ENCODE results near the gene ENAH. TPM values are rescaled to one million over a fixed set of nuclear protein-coding genes. Genes with fewer than 3 reads are reported as not detected.

ENAH gene
- total and polyA plus RNA-seq, 2 donors (not counting 1 experiment from before 2014, with no cell fraction given): 1.3 to 1.6 TPM

DNA sequence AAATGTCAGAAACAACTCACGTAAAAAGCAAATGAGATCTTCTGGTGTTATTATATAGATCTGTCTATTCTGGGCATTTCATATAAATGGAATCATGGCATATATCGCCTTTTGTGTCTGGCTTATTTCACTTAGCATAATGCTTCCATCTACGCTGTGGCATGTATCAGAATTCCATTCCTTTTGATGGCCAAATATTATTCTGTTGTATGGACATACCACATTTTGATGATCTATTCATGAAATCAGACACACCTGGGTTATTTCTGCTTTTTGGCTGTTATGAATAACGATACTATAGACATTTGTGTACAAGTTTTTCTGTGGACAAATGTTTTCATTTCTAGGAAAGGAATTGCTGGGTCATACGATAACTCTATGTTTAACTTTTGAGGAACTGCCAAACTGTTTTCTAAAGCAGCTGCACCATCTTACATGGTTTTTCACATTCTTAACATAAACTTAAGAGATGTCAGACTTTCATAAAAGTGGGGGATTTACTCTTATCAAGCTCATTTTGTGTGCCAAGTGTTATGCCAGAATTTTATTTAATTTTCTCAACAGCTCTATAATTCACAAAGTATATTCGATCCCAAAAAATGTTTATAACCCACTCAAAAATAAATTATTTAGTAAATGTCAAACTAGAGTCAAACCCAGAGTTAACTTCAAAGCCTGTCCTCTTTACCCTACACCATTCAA is 7.6 kb downstream of the ENAH start:
- no peaks in the 10 kb centered on the region for H3K9me3 Mint-ChIP-seq (ENCODE audit: insufficient read depth)
- WGBS (ENCODE audit: insufficient coverage): 20% methylated on average over 1 of the region's 6 CpGs
- H3K27me3 ChIP-seq (replicated peaks in 1 of 4; ENCODE audit: control extremely low read depth in 1 of 4, control insufficient read depth in 3 of 4, insufficient read depth in 4 of 4, low read length in 3 of 4): no peaks in the 10 kb centered on the region
- H3K27ac ChIP-seq (ENCODE audit: low read length in 2 of 2): no peak overlapping the region
- no peaks in the 10 kb centered on the region for H3K4me1 ChIP-seq (ENCODE audit: control insufficient read depth in 2 of 2, insufficient read depth in 2 of 2, low read length in 2 of 2)
- ATAC-seq (ENCODE audit: low read depth) (no peak), DNase-seq (no peak)
- H3K36me3 ChIP-seq (replicated peaks in 1 of 2; ENCODE audit: control extremely low read depth in 1 of 2, control insufficient read depth in 1 of 2, extremely low read depth in 1 of 2, insufficient read depth in 2 of 2, low read length in 1 of 2): no peaks in the 10 kb centered on the region
- POLR2A ChIA-PET: no interaction called here
- H3K4me1 Mint-ChIP-seq: no peaks in the 10 kb centered on the region
- intact Hi-C loops (cut with micrococcal nuclease): no loop called here
- H4K20me1 ChIP-seq (ENCODE audit: control insufficient read depth, insufficient read depth, low read length, poor library complexity, severe bottlenecking): no peaks in the 10 kb centered on the region
- CTCF ChIA-PET: no interaction called here
- H3K9ac ChIP-seq (ENCODE audit: low read length): no peak overlapping the region
- H3K79me2 ChIP-seq (ENCODE audit: control insufficient read depth, insufficient read depth, low read length): no peaks in the 10 kb centered on the region
- TF ChIP-seq EZH2 (IDR thresholded peaks at IDR 0.05; ENCODE audit: borderline replicate concordance, insufficient read depth, low read depth, low read length, poor library complexity, severe bottlenecking): no peak
- TF ChIP-seq, protein P1, sequence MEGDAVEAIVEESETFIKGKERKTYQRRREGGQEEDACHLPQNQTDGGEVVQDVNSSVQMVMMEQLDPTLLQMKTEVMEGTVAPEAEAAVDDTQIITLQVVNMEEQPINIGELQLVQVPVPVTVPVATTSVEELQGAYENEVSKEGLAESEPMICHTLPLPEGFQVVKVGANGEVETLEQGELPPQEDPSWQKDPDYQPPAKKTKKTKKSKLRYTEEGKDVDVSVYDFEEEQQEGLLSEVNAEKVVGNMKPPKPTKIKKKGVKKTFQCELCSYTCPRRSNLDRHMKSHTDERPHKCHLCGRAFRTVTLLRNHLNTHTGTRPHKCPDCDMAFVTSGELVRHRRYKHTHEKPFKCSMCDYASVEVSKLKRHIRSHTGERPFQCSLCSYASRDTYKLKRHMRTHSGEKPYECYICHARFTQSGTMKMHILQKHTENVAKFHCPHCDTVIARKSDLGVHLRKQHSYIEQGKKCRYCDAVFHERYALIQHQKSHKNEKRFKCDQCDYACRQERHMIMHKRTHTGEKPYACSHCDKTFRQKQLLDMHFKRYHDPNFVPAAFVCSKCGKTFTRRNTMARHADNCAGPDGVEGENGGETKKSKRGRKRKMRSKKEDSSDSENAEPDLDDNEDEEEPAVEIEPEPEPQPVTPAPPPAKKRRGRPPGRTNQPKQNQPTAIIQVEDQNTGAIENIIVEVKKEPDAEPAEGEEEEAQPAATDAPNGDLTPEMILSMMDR (IDR thresholded peaks at IDR 0.05): no peak
- no peak overlapping the region for H3K27ac Mint-ChIP-seq
- H3K4me3 ChIP-seq (ENCODE audit: control extremely low read depth in 1 of 5, extremely low read depth in 1 of 5, insufficient read depth in 1 of 5, low read depth in 2 of 5, low read length in 4 of 5): no peak overlapping the region
- H3K27me3 Mint-ChIP-seq: peaks cover 21% of the 10 kb centered on the region
- H3K4me3 Mint-ChIP-seq: no peak overlapping the region
- H2AFZ ChIP-seq (ENCODE audit: insufficient read depth, low read depth, low read length, poor library complexity, severe bottlenecking): no peak overlapping the region
- H3K4me2 ChIP-seq (replicated peaks; ENCODE audit: low read depth, low read length, poor library complexity, severe bottlenecking): no peak overlapping the region
- H3K9me3 ChIP-seq (ENCODE audit: control extremely low read depth in 1 of 3, control insufficient read depth in 2 of 3, insufficient read depth in 1 of 3, low read length in 2 of 3): peaks cover 0 to 2% (median 0%) of the 10 kb centered on the region in 3 donors

- H3K27ac Mint-ChIP-seq: no peak overlapping the region
- no peaks in the 10 kb centered on the region for H3K9me3 Mint-ChIP-seq (ENCODE audit: insufficient read depth)
- no peaks in the 10 kb centered on the region for H3K27me3 ChIP-seq (replicated peaks in 1 of 4; ENCODE audit: control extremely low read depth in 1 of 4, control insufficient read depth in 3 of 4, insufficient read depth in 4 of 4, low read length in 3 of 4)
- no peak overlapping the region for H3K4me3 Mint-ChIP-seq
- H3K4me1 ChIP-seq (ENCODE audit: control insufficient read depth in 2 of 2, insufficient read depth in 2 of 2, low read length in 2 of 2): no peaks in the 10 kb centered on the region
- H3K9me3 ChIP-seq (ENCODE audit: control extremely low read depth in 1 of 3, control insufficient read depth in 2 of 3, insufficient read depth in 1 of 3, low read length in 2 of 3): peaks cover 0 to 2% (median 0%) of the 10 kb centered on the region in 3 donors
- POLR2A ChIA-PET: no interaction called here
- no peaks in the 10 kb centered on the region for H3K79me2 ChIP-seq (ENCODE audit: control insufficient read depth, insufficient read depth, low read length)
- CTCF ChIA-PET: no interaction called here
- no peak overlapping the region for H3K4me2 ChIP-seq (replicated peaks; ENCODE audit: low read depth, low read length, poor library complexity, severe bottlenecking)
- no peaks in the 10 kb centered on the region for H3K4me1 Mint-ChIP-seq
- intact Hi-C loops (cut with micrococcal nuclease): no loop called here
- no peak overlapping the region for H3K27ac ChIP-seq (ENCODE audit: low read length in 2 of 2)
- H3K9ac ChIP-seq (ENCODE audit: low read length): no peak overlapping the region
- H4K20me1 ChIP-seq (ENCODE audit: control insufficient read depth, insufficient read depth, low read length, poor library complexity, severe bottlenecking): no peaks in the 10 kb centered on the region
- TF ChIP-seq, protein P1 (IDR thresholded peaks at IDR 0.05): no peak
- no peak for TF ChIP-seq EZH2 (IDR thresholded peaks at IDR 0.05; ENCODE audit: borderline replicate concordance, insufficient read depth, low read depth, low read length, poor library complexity, severe bottlenecking)
- DNase-seq: no peak
- H3K27me3 Mint-ChIP-seq: peaks cover 15% of the 10 kb centered on the region
- no peak overlapping the region for H3K4me3 ChIP-seq (ENCODE audit: control extremely low read depth in 1 of 5, extremely low read depth in 1 of 5, insufficient read depth in 1 of 5, low read depth in 2 of 5, low read length in 4 of 5)
- H2AFZ ChIP-seq (ENCODE audit: insufficient read depth, low read depth, low read length, poor library complexity, severe bottlenecking): no peak overlapping the region
- H3K36me3 ChIP-seq (replicated peaks in 1 of 2; ENCODE audit: control extremely low read depth in 1 of 2, control insufficient read depth in 1 of 2, extremely low read depth in 1 of 2, insufficient read depth in 2 of 2, low read length in 1 of 2): no peaks in the 10 kb centered on the region
- 100% methylated on average over 1 of the region's 1 CpG for WGBS (ENCODE audit: insufficient coverage)
- ATAC-seq (ENCODE audit: low read depth): no peak
Measured at GRCh38 chr1:225644666-225645065, 8.3 kb downstream of the ENAH start.

Data from B cell (primary cell).